Measurements from ENCODE around the gene ENO3.
"Not testable (repeated sequence)": the region's sequence is repeated elsewhere in the genome, so short reads cannot be mapped to it uniquely, and the experiment has no call there.

The ENO3 gene

DNA sequence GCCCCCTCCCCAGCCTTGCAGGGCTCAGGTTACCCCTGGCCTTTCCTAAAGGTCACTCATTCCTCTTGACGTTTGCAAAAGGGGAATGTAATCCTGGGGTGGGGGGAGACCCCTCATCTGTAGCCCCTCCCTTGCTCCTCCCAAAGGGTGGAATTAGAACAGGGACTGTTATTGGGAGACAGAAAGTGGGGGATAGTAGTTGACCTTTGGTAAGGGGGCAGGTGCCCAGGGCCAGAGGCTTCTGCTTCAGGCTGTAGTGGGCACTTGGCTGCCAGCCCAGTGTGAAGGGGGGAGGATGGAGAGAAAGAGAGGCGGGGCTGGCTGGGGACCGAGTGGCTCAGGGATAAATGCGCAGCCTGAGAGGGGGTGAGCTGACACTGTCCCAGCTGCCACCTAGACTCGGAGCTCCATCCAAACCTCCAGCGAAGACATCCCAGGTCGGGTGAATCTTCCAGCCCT, at the start of gene ENO3:
ENO3 (plus strand) TSS at position 374 of the 459 bp plus-strand sequence. CDS start 711 bp downstream, outside the sequence.
- no peak for DNase-seq (ENCODE audit: low read depth in 1 of 2, low spot score in 1 of 2)

GRCh38 chr17:4901648-4902344, 49.1 kb upstream of the ENO3 start:
- DNase-seq (ENCODE audit: low read depth in 1 of 2, low spot score in 1 of 2), result no peak

DNA sequence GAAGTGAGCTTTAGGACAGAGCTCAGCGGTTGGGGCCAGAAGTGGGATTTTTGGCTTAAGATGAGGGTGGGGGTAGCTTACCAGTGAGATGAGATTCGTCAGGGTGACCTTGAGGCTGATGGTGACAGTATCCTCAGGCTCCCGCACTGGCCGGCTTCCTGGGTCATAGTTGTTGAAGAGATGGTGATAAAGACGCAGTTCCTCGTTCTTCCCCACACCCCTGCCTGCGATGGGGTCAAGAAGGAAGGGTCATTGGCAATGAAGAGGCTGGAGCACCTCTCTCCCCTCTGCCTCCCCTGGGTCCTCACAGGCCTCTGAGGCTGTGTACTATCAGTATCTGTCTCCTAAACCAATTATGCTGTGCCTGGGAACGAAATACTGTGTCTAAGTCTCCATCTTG, 48.4 kb upstream of the ENO3 start:
- no peak for DNase-seq (ENCODE audit: low read depth in 1 of 2, low spot score in 1 of 2)

- peak; percentile 46 to 74 for DNase-seq (ENCODE audit: low read depth in 1 of 2, low spot score in 1 of 2)
Measured at GRCh38 chr17:4903051-4903818, 47.7 kb upstream of the ENO3 start, which contains the start of gene CHRNE. Gene CHRNE (minus strand): TSS chr17:4903098. CDS start chr17:4903063, 35 bp downstream.

- not testable (repeated sequence) for DNase-seq (ENCODE audit: low read depth in 1 of 2, low spot score in 1 of 2)
Measured at GRCh38 chr17:4906642-4907041, 44.3 kb upstream of the ENO3 start.

DNA sequence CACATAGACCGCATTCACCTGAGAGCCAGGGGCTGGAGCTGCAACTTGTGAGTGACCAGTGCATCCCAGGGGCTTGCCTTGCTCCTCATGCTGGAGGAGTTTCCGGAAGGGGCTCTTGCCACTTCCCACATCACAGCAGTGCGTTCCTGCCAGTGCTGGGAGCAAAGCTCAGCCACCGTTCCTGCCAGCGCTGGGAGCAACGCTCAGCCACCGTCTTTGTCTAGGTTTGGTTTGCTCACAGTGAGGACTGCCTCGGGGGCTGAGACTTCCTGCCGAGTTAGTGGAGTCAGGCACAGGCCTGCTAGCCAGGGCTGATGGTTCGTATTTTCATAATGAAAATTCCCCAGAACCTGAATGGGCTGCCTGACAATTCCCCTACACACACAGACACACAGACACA, 42.6 kb upstream of the ENO3 start:
- no peak for DNase-seq (ENCODE audit: low read depth in 1 of 2, low spot score in 1 of 2)

GRCh38 chr17:4908711-4909496, 42.0 kb upstream of the ENO3 start:
- DNase-seq (ENCODE audit: low read depth in 1 of 2, low spot score in 1 of 2), result peak; percentile 31 to 57

- DNase-seq (ENCODE audit: low read depth in 1 of 2, low spot score in 1 of 2), result no peak
Measured at GRCh38 chr17:4913994-4914393, 36.9 kb upstream of the ENO3 start.

GRCh38 chr17:4914551-4914950, 36.4 kb upstream of the ENO3 start:
- not testable (repeated sequence) for DNase-seq (ENCODE audit: low read depth in 1 of 2, low spot score in 1 of 2)

- no peak for DNase-seq (ENCODE audit: low read depth in 1 of 2, low spot score in 1 of 2)
Measured at GRCh38 chr17:4919511-4920047, 31.3 kb upstream of the ENO3 start.

DNA sequence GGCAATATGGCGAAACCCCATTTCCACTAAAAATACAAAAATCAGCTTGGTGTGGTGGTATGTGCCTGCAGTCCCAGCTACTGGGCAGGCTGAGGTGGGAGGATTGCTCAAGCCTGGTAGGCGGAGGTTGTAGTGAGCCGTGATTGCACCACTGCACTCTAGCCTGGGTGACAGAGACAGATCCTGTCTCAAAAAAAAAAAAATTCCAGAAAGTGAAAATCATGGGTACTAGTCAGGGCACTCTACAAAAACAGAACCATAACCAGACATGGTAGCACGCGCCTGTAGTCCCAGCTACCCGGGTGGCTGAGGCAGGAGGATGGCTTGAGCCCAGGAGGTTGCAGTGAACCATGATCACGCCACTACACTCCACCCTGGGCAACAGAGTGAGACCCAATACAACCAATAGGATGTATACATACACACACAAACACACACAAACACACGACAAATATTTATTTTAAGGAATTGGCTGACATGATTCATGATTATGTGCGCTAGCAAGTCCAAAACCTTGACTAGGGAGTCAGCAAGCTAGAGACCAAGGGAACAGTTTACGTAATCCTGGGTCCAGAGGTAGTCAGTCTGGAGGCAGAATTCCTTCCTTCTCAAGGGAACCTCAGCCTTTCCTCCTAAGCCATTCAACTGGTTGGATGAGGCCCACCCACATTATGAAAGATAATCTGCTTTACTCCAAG, 30.4 kb upstream of the ENO3 start:
- no peak for DNase-seq (ENCODE audit: low read depth in 1 of 2, low spot score in 1 of 2)

DNA sequence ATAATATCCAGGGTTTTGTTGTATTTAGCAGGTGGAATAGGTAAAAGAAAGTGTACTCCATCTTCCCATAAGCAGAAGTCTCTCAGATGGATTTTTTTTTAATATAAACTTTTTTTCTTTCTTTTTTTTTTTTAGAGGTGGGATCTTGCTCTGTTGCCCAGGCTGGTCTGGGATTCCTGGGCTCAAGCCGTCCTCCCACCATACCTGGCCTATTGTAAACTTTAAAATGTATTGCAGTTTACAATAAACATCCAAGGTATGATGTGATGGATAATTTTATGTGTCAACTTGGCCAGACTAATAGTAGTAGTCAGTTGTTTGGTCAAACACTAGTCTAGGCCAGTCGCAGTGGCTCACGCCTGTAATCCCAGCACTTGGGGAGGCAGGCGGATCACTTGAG, 29.6 kb upstream of the ENO3 start:
- no peak for DNase-seq (ENCODE audit: low read depth in 1 of 2, low spot score in 1 of 2)

DNA sequence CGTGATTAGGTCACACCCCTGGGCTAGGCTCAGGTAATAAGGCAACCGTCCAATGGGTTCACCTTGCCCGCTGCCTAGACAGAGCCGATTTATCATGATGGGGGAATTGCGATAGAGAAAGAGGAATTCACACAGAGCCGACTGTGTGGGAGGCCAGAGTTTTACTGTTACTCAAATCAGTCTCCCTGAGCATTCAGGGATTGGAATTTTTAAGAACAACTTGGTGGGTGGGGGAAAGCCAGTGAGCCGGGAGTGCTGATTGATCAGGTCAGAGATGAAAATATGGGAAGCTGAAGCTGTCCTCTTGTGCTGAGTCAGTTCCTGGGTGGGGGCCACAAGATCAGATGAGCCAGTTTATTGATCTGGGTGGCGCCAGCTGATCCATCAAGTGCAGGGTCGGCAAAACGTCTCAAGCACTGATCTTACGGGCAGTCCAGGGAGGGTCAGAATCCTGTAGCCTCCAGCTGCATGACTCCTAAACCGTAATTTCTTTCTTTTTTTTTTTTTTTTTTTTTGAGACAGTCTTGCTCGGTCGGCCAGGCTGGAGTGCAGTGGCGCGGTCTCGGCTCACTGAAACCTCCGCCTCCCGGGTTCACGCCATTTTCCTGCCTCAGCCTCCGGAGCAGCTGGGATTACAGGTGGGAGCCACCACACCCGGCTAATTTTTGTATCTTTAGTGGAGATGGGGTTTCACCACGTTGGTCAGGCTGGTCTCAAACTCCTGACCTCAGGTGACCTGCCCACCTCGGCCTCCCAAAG, 24.2 kb upstream of the ENO3 start:
- DNase-seq (ENCODE audit: low read depth in 1 of 2, low spot score in 1 of 2), result not testable (repeated sequence)

DNA sequence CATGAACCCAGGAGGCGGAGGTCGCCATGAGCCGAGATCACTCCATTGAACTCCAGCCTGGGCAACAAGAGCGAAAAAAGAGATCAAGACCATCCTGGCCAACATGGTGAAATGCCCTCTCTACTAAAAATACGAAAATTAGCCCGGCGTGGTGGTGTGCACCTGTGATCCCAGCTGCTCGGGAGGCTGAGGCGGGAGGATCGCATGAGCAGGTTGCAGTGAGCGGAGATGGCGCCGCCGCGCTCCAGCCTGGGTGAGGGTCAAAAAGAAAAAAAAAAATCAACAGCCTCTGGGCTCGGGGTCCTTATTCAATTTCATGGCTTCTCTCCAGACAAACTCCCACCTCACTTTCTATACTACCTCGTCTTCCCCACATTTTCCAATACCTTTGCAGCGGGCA, 22.0 kb upstream of the ENO3 start:
- no peak for DNase-seq (ENCODE audit: low read depth in 1 of 2, low spot score in 1 of 2)

DNA sequence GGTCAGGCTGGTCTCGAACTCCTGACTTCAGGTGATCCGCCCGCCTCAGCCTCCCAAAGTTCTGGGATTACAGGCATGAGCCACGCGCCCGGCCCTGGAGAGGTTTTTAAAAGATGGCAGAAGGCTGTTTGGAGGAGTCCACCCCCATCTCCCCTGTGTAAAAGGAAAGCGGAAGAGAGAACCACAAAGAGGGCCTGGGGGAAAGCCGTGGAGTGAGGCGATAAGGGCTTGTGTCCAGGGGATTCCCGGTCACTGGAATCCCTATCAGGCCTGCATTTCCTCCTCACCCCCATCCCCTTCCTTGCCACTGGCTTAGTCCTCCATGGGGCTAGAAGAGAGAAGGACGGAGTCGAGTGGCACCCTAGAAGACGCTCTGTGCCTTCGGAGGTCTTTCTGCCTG, 19.0 kb upstream of the ENO3 start, which contains the start of gene GP1BA:
GP1BA (plus strand) TSS at position 315 of the 400 bp plus-strand sequence. CDS start 328 bp downstream, outside the sequence.
- no peak for DNase-seq (ENCODE audit: low read depth in 1 of 2, low spot score in 1 of 2)

GRCh38 chr17:4932756-4933155, 18.2 kb upstream of the ENO3 start:
- DNase-seq (ENCODE audit: low read depth in 1 of 2, low spot score in 1 of 2), result no peak

GRCh38 chr17:4933646-4934045, 17.3 kb upstream of the ENO3 start:
- DNase-seq (ENCODE audit: low read depth in 1 of 2, low spot score in 1 of 2), result no peak

- no peak for DNase-seq (ENCODE audit: low read depth in 1 of 2, low spot score in 1 of 2)
Measured at GRCh38 chr17:4934173-4934979, 16.5 kb upstream of the ENO3 start.

DNA sequence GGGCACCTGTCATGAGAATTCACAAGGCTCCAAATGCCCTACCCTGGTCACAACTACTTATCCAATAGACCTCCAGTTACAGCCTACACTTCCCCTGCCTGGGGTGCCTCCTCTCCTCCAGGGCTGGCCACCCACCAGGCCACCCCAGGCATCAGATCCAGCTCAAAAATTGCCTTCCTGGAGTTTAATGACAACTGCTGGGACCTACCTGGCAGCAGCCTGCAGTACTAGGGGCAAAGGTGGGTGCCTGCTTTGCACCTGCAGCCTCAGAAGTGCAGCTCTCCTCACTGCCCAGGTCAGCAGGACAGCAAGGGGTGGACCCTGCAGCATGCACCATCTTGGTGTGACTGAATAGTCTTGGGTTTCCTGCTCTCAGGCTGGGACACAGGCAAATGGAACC, 15.3 kb upstream of the ENO3 start:
- no peak for DNase-seq (ENCODE audit: low read depth in 1 of 2, low spot score in 1 of 2)
